Endothelial cell of hepatic sinusoid (primary cell): ENCODE results near the gene ADORA2B.
"Not testable (repeated sequence)": the region's sequence is repeated elsewhere in the genome, so short reads cannot be mapped to it uniquely, and the experiment has no call there.

Source experiments
- in situ Hi-C: cut with HindIII; loops from 2 replicates; pipeline ENCODE4 v1.10.0; 2017; ENCODE audit warnings: low sequenced_read_pairs

Gene ADORA2B

GRCh38 chr17:15979013-15979412 is 34.1 kb downstream of the ADORA2B start:
- in situ Hi-C loops = not testable (repeated sequence)

GRCh38 chr17:15981208-15981607 is 36.3 kb downstream of the ADORA2B start:
- in situ Hi-C loops = no loop called here

GRCh38 chr17:15981646-15982580 is 37.0 kb downstream of the ADORA2B start:
- in situ Hi-C loops = no loop called here

- in situ Hi-C loops = no loop called here
These were observed 51.4 kb downstream of the ADORA2B start for GRCh38 chr17:15996322-15996721.

- in situ Hi-C loops = no loop called here
These were observed 53.2 kb downstream of the ADORA2B start for GRCh38 chr17:15998031-15998562.

- in situ Hi-C loops = no loop called here
These were observed 54.4 kb downstream of the ADORA2B start, which contains the start of the genes TTC19 and ZSWIM7 for GRCh38 chr17:15999141-15999973. Gene TTC19 (plus strand): TSS chr17:15999824. CDS start chr17:15999849, 25 bp downstream. Gene ZSWIM7 (minus strand): TSS chr17:15999704. CDS start chr17:15999594, 110 bp downstream.

GRCh38 chr17:15999974-16000827 is 55.3 kb downstream of the ADORA2B start:
- in situ Hi-C loops = no loop called here

- in situ Hi-C loops = no loop called here
These were observed 56.4 kb downstream of the ADORA2B start for GRCh38 chr17:16001226-16001897.

- in situ Hi-C loops = no loop called here
These were observed 57.9 kb downstream of the ADORA2B start for GRCh38 chr17:16002708-16003260.

- in situ Hi-C loops = no loop called here
These were observed 58.9 kb downstream of the ADORA2B start for GRCh38 chr17:16003841-16004240.

- in situ Hi-C loops = no loop called here
These were observed 60.7 kb downstream of the ADORA2B start for GRCh38 chr17:16005636-16006035.

- in situ Hi-C loops = no loop called here
These were observed 62.5 kb downstream of the ADORA2B start for GRCh38 chr17:16007439-16007838.

GRCh38 chr17:16013943-16014407 is 69.0 kb downstream of the ADORA2B start:
- in situ Hi-C loops = loop anchor here (5.0 kb wide), 1 partner anchor 67 kb away; the partner anchor contains the start of gene ADORA2B

- in situ Hi-C loops = no loop called here
These were observed 74.4 kb downstream of the ADORA2B start for GRCh38 chr17:16019347-16019746.

- in situ Hi-C loops = no loop called here
These were observed 79.0 kb downstream of the ADORA2B start for GRCh38 chr17:16023881-16024280.

- in situ Hi-C loops = no loop called here
These were observed 80.3 kb downstream of the ADORA2B start for GRCh38 chr17:16025202-16025601.
